GM12872 (cell line): ENCODE data around the gene NINJ1.

Experiments
- TF ChIP-seq, protein P1 (sequence below): IDR thresholded peaks from 3 replicates; pipeline ENCODE4 v1.5.1; 2011; ENCODE audit warnings: low read depth, mild to moderate bottlenecking, low read length, moderate library complexity; ENCODE audit not compliant: insufficient read depth

Gene NINJ1

DNA sequence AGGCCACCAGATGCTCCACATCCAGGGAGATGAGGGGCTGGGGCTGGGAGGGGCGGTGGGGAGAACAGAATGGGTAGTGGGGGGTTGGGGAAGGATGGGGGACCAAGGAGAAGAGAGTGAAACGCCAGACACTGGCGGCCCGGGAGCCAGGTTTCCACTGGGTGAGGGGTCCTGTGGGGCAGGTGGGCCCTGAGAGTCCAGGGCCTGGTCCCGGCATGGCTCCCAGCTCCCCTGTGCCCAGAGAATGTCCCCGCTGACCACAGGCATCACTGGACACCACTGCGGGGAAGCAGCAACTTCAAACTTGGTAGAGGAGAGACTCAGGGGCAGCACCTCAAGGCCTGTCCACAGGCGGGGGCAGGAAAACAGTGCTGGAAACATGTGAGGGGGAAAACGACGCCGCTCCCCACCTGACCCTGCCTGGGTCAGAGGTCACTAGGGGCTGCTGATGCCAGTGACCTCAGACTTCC is 13.2 kb downstream of the NINJ1 start:
- TF ChIP-seq, protein P1, sequence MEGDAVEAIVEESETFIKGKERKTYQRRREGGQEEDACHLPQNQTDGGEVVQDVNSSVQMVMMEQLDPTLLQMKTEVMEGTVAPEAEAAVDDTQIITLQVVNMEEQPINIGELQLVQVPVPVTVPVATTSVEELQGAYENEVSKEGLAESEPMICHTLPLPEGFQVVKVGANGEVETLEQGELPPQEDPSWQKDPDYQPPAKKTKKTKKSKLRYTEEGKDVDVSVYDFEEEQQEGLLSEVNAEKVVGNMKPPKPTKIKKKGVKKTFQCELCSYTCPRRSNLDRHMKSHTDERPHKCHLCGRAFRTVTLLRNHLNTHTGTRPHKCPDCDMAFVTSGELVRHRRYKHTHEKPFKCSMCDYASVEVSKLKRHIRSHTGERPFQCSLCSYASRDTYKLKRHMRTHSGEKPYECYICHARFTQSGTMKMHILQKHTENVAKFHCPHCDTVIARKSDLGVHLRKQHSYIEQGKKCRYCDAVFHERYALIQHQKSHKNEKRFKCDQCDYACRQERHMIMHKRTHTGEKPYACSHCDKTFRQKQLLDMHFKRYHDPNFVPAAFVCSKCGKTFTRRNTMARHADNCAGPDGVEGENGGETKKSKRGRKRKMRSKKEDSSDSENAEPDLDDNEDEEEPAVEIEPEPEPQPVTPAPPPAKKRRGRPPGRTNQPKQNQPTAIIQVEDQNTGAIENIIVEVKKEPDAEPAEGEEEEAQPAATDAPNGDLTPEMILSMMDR: no peak

DNA sequence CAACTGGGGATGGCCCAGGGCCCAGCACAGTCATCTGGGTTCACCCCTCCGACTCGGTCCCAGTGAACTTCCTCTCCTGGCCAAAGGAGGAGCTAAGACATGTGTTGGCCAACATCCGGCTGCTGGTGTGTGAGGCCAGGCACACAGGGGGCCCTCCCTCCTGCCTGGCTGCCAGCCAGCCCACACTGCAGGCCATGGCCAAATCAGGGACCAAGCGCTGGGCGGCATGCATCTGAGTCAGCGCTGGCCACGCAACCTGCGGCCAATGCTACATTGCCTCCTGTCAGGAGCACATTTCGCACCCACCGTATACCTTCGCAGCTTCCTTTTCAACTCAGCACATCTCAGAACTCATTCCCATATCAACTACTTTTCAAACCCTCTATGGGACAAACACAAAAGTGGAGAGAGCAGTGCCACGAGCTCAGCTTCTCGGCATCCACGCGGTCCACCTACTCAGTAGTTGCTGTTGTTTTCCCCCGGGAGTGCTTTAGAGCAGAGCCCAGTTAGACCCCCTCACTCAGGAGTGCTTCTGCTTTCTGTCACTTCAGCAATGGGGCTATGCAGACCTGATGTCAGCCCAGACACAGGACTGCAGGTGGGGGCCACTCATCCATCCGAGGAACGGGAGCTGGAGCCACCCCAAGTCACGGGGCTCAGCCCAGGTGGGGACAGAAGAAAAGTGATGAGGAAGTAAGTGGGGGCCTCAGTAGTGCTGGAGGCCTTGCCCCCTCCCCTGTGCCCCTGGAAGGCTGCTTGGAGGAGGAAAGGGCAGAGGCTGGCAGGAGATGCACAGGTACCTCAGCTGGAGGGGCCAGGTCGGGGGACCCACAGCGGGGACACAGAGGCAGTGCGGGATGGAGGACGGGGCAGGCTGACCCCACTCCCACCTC is 13.9 kb downstream of the NINJ1 start:
- TF ChIP-seq, protein P1: peak; percentile 67

DNA sequence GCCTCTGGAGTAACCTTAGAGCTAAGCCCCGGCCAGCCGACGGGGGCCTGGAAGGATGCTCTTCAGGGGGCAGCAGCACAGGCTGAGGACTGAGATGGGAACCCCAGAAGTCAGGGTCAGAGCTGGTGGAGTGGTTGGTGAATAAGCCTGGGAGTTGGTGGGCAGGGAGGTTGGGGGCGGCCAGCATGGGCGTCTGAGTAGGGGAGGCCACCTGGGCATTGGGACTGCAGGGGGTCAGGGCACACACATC is 14.4 kb downstream of the NINJ1 start:
- TF ChIP-seq, protein P1: no peak

DNA sequence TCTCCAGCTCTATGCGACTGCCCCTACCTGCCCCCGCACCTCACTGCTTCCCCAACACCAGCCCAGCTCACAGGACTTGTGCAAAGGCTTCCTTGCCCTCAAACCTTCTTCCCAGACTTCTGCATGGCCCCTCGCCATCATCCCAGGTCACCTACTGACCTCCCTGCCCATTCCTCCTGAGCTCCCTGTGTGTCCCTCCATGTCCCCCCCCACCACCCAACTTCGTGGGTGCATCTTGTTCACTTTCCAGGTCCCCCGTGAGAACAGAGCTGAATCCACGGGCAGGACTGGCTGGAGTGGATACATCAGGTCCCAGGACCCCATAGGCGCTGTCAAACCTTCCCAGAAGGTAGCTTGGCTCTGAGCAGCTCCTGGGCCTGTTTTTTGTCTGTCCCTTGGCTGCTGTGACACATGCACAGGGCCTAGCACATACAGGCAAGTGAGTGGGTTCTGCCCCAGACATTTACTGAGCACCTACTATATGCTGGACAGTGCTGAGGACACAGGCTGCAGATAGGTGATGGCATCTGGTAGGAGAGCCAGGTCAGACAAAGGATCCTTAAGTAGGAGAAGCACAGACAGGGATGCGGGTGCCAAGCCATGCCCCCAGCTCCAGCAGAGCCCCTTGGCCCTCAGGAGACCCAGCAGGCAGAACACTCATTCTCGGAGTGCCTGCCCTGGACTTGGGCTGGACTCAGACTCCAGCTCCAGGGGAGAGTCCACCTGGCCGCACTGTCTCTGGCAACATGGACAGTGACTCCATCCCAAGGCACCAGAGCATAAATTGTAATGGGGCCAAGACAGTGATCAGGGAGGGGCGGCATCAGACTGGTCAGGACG is 15.0 kb downstream of the NINJ1 start:
- TF ChIP-seq, protein P1: no peak

DNA sequence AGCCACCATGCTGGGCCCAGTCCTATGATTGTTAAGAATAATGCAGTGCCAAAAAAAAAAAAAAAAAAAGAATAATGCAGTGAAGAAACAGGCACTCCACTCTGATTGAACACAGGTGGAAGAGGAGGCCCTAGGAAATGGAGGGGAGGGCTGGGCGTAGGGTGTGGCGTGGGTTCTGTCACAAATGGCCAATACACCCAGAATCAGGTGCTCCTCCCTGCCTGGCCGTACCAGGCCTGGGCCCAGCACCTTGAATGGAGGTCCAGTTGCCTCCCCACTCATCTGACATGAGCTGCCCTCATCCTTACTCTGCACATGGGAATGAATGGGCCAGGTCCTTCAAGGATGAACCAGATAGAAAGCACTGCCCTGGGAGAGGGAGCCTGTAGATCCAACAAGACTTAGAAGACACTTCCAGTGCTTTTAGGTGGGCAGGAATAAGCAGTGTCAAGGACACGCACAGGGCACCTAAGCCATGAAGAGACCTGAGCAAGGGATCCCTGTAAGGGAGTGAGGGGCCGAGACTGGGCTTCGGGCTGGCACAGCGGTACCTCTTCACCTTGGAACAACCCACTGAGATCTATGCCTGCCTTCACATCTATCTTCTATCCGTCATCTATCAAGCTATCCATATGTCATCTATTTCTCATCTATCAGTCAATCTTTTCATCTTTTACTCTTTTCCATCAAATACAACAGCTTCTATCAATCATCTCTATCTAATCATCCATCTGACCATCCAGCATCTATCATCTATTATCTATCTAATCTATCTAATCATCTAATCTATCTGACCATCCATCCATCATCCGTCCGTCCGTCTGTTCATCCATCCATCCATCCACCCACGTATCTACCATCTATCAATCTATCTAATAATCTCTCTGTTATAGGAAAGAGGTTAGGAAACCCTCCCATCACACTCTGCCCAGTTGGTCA is 15.9 kb downstream of the NINJ1 start:
- TF ChIP-seq, protein P1: no peak

DNA sequence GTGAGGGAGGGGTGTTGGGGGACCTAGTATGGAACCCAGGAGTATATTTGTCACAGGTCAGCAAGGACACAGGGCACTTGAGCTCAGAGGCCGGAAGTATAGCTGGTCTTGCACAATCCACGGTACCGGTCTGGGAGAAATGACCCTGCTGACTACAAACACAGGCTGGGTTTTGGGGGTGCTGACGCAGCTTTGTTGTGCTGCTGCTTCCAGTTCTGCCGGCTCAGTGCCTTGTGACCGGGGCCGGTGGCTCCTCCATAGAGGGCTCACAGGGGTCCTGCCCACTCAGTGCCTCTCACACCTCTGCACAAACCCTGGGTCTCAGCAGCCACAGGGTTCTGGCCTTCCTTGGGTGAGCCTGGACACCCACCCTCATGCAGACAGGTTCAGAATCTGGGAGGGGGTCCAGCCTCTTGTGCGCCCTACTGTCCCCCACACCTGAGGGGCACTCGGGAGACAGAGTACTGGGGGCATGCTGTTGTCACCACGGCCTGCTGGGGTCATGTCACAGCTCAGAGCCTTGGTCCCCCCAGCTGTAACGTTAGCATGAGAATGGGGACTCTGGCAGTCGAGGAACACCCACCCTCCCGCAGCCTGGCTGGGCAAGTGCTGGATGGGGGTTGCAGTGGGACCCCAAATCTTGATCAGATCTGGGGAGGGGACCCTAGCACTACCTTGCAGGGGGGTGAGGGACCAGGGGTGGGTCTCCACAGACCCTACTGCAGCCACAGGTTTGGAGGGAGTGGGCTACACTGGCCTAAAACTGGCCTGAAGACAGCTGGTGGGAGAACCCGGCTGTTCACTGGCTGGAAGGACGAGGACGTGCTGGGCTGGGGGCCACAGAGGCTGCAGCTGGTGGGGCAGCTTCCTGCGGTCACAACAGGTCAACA is 17.7 kb downstream of the NINJ1 start:
- TF ChIP-seq, protein P1: no peak
